GM10266 (cell line): Measurements from ENCODE around the gene APBA2.

ENCODE experiments used
- DNase-seq: peaks from one replicate; pipeline ENCODE4 v3.0.0; 2012; ENCODE audit errors: extremely low spot score
- CTCF ChIP-seq: IDR thresholded peaks from 2 replicates; pipeline ENCODE4 v1.5.1; 2012; ENCODE audit warnings: mild to moderate bottlenecking, low read depth; ENCODE audit not compliant: control insufficient read depth, insufficient read depth; ENCODE audit errors: missing control alignments

The APBA2 gene

GRCh38 chr15:29098652-29099051 lies 212.9 kb downstream of the APBA2 start:
- no peak for DNase-seq
- TF ChIP-seq CTCF = no peak

GRCh38 chr15:29099131-29099880 lies 213.5 kb downstream of the APBA2 start:
- DNase-seq = no peak
- TF ChIP-seq CTCF = no peak

- TF ChIP-seq CTCF = no peak
- no peak for DNase-seq
Measured at GRCh38 chr15:29100486-29101000, 214.8 kb downstream of the APBA2 start.

GRCh38 chr15:29101491-29101890 lies 215.7 kb downstream of the APBA2 start:
- no peak for TF ChIP-seq CTCF
- DNase-seq = no peak

- DNase-seq = peak; percentile 77
- TF ChIP-seq CTCF = peak; percentile 85
Measured at GRCh38 chr15:29102173-29102794, 216.5 kb downstream of the APBA2 start.

- TF ChIP-seq CTCF = no peak
- DNase-seq = peak; percentile 12
Measured at GRCh38 chr15:29102911-29103823, 217.4 kb downstream of the APBA2 start.
